Testis (tissue), 2 donors: ENCODE data around the gene C1QL2.

Experiments
- POLR2A ChIP-seq: fragments of 450-650 bp; IDR thresholded peaks from one replicate; pipeline ENCODE4 v1.6.1; 2017; ENCODE audit warnings: antibody characterized with exemption, mild to moderate bottlenecking, moderate library complexity
- TF ChIP-seq, protein P1 (sequence below), 3 experiments: fragments of 450-650 bp in 2 of 3; fragments of 200-600 bp in 1 of 3; sonication (generic) in 1 of 3; IDR thresholded peaks; one replicate each; pipeline ENCODE4 v1.5.1; 2016 to 2019; ENCODE audit warnings: antibody characterized with exemption in 3 of 3, mild to moderate bottlenecking in 2 of 3, moderate library complexity in 1 of 3

DNA sequence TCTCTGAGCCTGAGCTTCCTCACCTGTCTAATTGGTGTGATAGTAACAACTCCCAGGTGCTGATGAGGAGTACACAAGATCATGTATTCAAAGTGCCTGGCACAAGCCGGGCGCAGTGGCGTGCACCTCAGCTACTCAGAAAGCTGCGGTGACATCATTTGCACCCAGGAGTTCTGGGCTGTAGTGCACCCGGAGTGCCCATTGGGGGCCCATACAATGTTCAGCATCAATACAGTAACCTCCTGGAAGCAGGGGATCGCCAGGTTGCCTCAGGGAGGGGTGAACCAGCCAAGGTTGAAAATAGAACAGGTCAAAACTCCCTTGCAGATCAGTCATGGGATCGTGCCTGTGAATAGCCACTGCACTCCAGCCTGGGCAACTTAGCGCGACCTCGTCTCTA is 11.2 kb upstream of the C1QL2 start:
- TF ChIP-seq, protein P1, sequence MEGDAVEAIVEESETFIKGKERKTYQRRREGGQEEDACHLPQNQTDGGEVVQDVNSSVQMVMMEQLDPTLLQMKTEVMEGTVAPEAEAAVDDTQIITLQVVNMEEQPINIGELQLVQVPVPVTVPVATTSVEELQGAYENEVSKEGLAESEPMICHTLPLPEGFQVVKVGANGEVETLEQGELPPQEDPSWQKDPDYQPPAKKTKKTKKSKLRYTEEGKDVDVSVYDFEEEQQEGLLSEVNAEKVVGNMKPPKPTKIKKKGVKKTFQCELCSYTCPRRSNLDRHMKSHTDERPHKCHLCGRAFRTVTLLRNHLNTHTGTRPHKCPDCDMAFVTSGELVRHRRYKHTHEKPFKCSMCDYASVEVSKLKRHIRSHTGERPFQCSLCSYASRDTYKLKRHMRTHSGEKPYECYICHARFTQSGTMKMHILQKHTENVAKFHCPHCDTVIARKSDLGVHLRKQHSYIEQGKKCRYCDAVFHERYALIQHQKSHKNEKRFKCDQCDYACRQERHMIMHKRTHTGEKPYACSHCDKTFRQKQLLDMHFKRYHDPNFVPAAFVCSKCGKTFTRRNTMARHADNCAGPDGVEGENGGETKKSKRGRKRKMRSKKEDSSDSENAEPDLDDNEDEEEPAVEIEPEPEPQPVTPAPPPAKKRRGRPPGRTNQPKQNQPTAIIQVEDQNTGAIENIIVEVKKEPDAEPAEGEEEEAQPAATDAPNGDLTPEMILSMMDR (IDR thresholded peaks at IDR 0.05): no peak
- no peak for TF ChIP-seq POLR2A
